ENCODE data around the gene RPL22L1. TPM values are rescaled to one million over a fixed set of nuclear protein-coding genes. Genes with fewer than 3 reads are reported as not detected.
"Not testable (repeated sequence)": the region's sequence is repeated elsewhere in the genome, so short reads cannot be mapped to it uniquely, and the experiment has no call there.

The RPL22L1 gene
- total RNA-seq, 1 donor from 2014 or later, result 58.2 TPM

- peaks cover 19% of the 10 kb centered on the region for H3K4me1 Mint-ChIP-seq (ENCODE audit: low read depth)
- TF ChIP-seq, protein P1, sequence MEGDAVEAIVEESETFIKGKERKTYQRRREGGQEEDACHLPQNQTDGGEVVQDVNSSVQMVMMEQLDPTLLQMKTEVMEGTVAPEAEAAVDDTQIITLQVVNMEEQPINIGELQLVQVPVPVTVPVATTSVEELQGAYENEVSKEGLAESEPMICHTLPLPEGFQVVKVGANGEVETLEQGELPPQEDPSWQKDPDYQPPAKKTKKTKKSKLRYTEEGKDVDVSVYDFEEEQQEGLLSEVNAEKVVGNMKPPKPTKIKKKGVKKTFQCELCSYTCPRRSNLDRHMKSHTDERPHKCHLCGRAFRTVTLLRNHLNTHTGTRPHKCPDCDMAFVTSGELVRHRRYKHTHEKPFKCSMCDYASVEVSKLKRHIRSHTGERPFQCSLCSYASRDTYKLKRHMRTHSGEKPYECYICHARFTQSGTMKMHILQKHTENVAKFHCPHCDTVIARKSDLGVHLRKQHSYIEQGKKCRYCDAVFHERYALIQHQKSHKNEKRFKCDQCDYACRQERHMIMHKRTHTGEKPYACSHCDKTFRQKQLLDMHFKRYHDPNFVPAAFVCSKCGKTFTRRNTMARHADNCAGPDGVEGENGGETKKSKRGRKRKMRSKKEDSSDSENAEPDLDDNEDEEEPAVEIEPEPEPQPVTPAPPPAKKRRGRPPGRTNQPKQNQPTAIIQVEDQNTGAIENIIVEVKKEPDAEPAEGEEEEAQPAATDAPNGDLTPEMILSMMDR (IDR thresholded peaks at IDR 0.05), result no peak
- H3K27me3 Mint-ChIP-seq (ENCODE audit: low read depth), result no peaks in the 10 kb centered on the region
Observed at GRCh38 chr3:170903123-170903522, 33.1 kb upstream of the RPL22L1 start.

DNA sequence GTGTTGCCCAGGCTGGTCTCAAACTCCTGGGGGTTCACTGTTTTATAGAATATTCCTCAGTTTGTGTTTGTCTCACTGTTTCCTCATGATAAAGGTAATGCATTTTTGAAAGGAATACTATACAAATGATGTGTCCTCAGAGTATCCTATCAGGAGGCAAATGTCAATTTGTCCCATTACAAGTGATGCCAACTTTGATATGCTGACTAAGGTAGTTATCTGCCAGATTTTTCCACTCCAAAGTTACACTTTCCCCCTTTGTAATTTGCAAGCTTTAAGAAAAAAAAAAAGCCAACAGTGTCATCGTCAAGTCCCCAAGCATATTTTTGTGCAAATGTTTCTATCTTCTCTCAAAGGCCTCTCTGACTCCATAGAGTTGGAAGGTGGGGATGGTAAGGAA is 29.5 kb upstream of the RPL22L1 start:
- no peak for DNase-seq (ENCODE audit: low spot score)
- no peak overlapping the region for H3K4me3 Mint-ChIP-seq (ENCODE audit: unreplicated experiment)
- no peak overlapping the region for H3K27ac Mint-ChIP-seq (ENCODE audit: unreplicated experiment)
- no peaks in the 10 kb centered on the region for H3K4me1 Mint-ChIP-seq (ENCODE audit: low read depth)
- peaks cover 7% of the 10 kb centered on the region for H3K36me3 Mint-ChIP-seq (ENCODE audit: low read depth)
- TF ChIP-seq, protein P1 (IDR thresholded peaks at IDR 0.05), result no peak
- no peaks in the 10 kb centered on the region for H3K27me3 Mint-ChIP-seq (ENCODE audit: low read depth)
- H3K9me3 Mint-ChIP-seq (ENCODE audit: low read depth), result no peaks in the 10 kb centered on the region

More at GRCh38 chr3:170903123-170903522, 33.1 kb upstream of the RPL22L1 start:
- DNase-seq (ENCODE audit: low spot score), result no peak
- Mint-ChIP-seq H3K4me3 (ENCODE audit: unreplicated experiment) (no peak overlapping the region), H3K9me3 (ENCODE audit: low read depth) (no peaks in the 10 kb centered on the region), H3K27ac (ENCODE audit: unreplicated experiment) (no peak overlapping the region), H3K36me3 (ENCODE audit: low read depth) (peaks cover 3% of the 10 kb centered on the region)

- no peaks in the 10 kb centered on the region for H3K27me3 Mint-ChIP-seq (ENCODE audit: low read depth)
- H3K9me3 Mint-ChIP-seq (ENCODE audit: low read depth), result no peaks in the 10 kb centered on the region
- TF ChIP-seq, protein P1 (IDR thresholded peaks at IDR 0.05), result no peak
- no peaks in the 10 kb centered on the region for H3K4me1 Mint-ChIP-seq (ENCODE audit: low read depth)
- no peak overlapping the region for H3K27ac Mint-ChIP-seq (ENCODE audit: unreplicated experiment)
- DNase-seq (ENCODE audit: low spot score), result no peak
- no peak overlapping the region for H3K4me3 Mint-ChIP-seq (ENCODE audit: unreplicated experiment)
- peaks cover 6% of the 10 kb centered on the region for H3K36me3 Mint-ChIP-seq (ENCODE audit: low read depth)
Observed at GRCh38 chr3:170897978-170898377, 28.0 kb upstream of the RPL22L1 start.

DNA sequence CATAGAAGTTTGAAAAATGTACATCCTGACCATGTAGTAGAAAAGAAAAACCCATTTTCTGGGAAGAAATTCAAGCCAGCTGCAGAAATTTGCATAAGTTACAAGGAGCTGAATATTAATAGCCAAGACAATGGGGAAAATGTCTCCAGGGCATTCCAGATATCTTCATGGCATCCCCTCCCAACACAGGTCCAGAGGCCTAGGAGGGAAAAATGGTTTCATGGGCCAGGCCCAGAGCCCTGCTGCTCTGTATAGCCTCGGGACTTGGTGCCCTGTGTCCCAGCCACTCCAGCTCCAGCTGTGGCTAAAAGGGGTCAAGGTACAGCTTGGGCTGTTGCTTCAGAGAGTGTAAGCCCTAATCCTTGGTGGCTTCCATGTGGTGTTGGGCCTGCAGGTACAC is 27.2 kb upstream of the RPL22L1 start:
- not testable (repeated sequence) for H3K4me1 Mint-ChIP-seq (ENCODE audit: low read depth); H3K27ac Mint-ChIP-seq (ENCODE audit: unreplicated experiment); H3K27me3 Mint-ChIP-seq (ENCODE audit: low read depth); H3K4me3 Mint-ChIP-seq (ENCODE audit: unreplicated experiment); H3K36me3 Mint-ChIP-seq (ENCODE audit: low read depth); H3K9me3 Mint-ChIP-seq (ENCODE audit: low read depth); DNase-seq (ENCODE audit: low spot score)

- peaks cover 4% of the 10 kb centered on the region for H3K36me3 Mint-ChIP-seq (ENCODE audit: low read depth)
- H3K27ac Mint-ChIP-seq (ENCODE audit: unreplicated experiment), result no peak overlapping the region
- no peaks in the 10 kb centered on the region for H3K27me3 Mint-ChIP-seq (ENCODE audit: low read depth)
- TF ChIP-seq, protein P1 (IDR thresholded peaks at IDR 0.05), result no peak
- no peaks in the 10 kb centered on the region for H3K4me1 Mint-ChIP-seq (ENCODE audit: low read depth)
- no peak for DNase-seq (ENCODE audit: low spot score)
- no peaks in the 10 kb centered on the region for H3K9me3 Mint-ChIP-seq (ENCODE audit: low read depth)
- no peak overlapping the region for H3K4me3 Mint-ChIP-seq (ENCODE audit: unreplicated experiment)
Observed at GRCh38 chr3:170896781-170897180, 26.8 kb upstream of the RPL22L1 start.

DNA sequence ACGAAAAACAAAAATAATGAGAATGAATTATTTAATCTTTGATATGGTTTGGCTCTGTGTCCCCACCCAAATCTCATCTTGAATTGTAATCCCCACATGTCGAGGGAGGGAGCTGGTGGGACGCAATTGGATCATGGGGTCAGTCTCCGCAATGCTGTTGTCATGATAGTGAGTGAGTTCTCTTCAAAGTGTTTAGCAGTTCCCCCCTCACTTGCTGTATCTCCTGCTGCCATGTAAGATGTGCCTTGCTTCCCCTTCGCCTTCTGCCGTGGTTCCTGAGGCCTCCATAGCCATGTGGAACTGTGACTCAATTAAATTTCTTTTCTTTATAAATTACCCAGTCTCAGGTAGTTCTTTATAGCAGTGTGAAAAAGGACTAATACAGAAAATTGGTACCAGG is 26.3 kb upstream of the RPL22L1 start:
- not testable (repeated sequence) for H3K4me3 Mint-ChIP-seq (ENCODE audit: unreplicated experiment); H3K9me3 Mint-ChIP-seq (ENCODE audit: low read depth); H3K27me3 Mint-ChIP-seq (ENCODE audit: low read depth); H3K36me3 Mint-ChIP-seq (ENCODE audit: low read depth); DNase-seq (ENCODE audit: low spot score); H3K27ac Mint-ChIP-seq (ENCODE audit: unreplicated experiment); H3K4me1 Mint-ChIP-seq (ENCODE audit: low read depth)
